Stomach (tissue), 19 donors: ENCODE results near the gene CHTF8. TPM values are rescaled to one million over a fixed set of nuclear protein-coding genes. Genes with fewer than 3 reads are reported as not detected.

ENCODE experiments used
- DNase-seq, 2 donors: peaks; one replicate each; pipeline versions ENCODE4 v3.0.0 to v3.0.0-alpha.2; 2013 to 2019
- H3K27ac ChIP-seq, 5 donors: fragments of 200-600 bp in 4 of 5; sonication (generic) in 4 of 5; one replicate each; pipeline ENCODE4 v1.5.1; 2013 to 2019; ENCODE audit warnings: mild to moderate bottlenecking in 1 of 5, moderate library complexity in 1 of 5
- H3K27me3 ChIP-seq, 3 donors: fragments of 200-600 bp; sonication (generic); one replicate each; pipeline ENCODE4 v1.5.1; 2017 to 2019; ENCODE audit warnings: mixed run types in 1 of 3
- H3K36me3 ChIP-seq, 4 donors: fragments of 200-600 bp; sonication (generic); 1 replicate in 3 of 4; 2 replicates in 1 of 4; pipeline ENCODE4 v1.5.1; 2016 to 2019
- H3K4me1 ChIP-seq, 4 donors: fragments of 200-600 bp; sonication (generic); one replicate each; pipeline ENCODE4 v1.5.1; 2016 to 2019
- H3K4me3 ChIP-seq, 4 donors: fragments of 200-600 bp; sonication (generic) in 3 of 4; one replicate each; pipeline ENCODE4 v1.5.1; 2016 to 2019; ENCODE audit warnings: mild to moderate bottlenecking in 1 of 4
- H3K9me3 ChIP-seq, 4 donors: fragments of 200-600 bp; sonication (generic); one replicate each; pipeline ENCODE4 v1.5.1; 2016 to 2019
- CTCF ChIP-seq, 7 experiments: fragments of 450-650 bp in 4 of 7; fragments of 200-600 bp in 3 of 7; sonication (generic) in 3 of 7; IDR thresholded peaks; one replicate each; pipeline ENCODE4 v1.5.1; 2016 to 2019; ENCODE audit warnings: antibody characterized with exemption in 7 of 7, control low read depth in 2 of 7, mild to moderate bottlenecking in 1 of 7
- EP300 ChIP-seq: sonication (generic); formaldehyde crosslinking; IDR thresholded peaks from one replicate; pipeline ENCODE4 v1.6.1; 2017; ENCODE audit warnings: antibody characterized with exemption
- POLR2A ChIP-seq, 4 donors: fragments of 450-650 bp; IDR thresholded peaks; one replicate each; pipeline ENCODE4 v1.6.1; 2016; ENCODE audit warnings: antibody characterized with exemption in 4 of 4, control low read depth in 2 of 4, mild to moderate bottlenecking in 1 of 4, moderate library complexity in 1 of 4
- POLR2AphosphoS5 ChIP-seq, 3 donors: sonication (generic); formaldehyde crosslinking; IDR thresholded peaks; one replicate each; pipeline ENCODE4 v1.6.1; 2016; ENCODE audit warnings: antibody characterized with exemption in 3 of 3
- WGBS, 5 donors: extraction: QIAGEN DNeasy Blood & Tissue Kit in 3 of 5; methylation state at CpG; one replicate each; pipeline versions ENCODE4 v1.1.5 to v1.1.7; 2013 to 2018; 5-methylcytosine and 5-hydroxymethylcytosine counted together
- intact Hi-C: fragments of 100-400 bp; cut with DNase I; formaldehyde crosslinking; loops from one replicate; pipeline ENCODE4 v1.15.1; 2023; ENCODE audit warnings: low total_unique reads
- long read RNA-seq, 10 donors: transcript quantifications; one replicate each; lab custom pipeline, GENCODE V29; 2026
- polyA plus RNA-seq, 3 donors: library from polyadenylated mRNA; stranded (reverse); fragments of 200-250 nt; gene quantifications; one replicate each; pipeline ENCODE4 v1.2.3, GENCODE V29; 2013
- total RNA-seq, 5 donors: library from RNA; depleted of rRNA; stranded (reverse); fragments of >200 nt; gene quantifications; one replicate each; pipeline versions ENCODE4 v1.1.0 to v1.2.3, GENCODE V29; 2014 to 2016
- donor health status: healthy with polysubstance abuse.
- donor health status: Bipolar disorder and iron deficiency.
- donor health status: healthy.

Gene CHTF8
- 10 to 100 TPM; 12.3 to 52.7 (median 33.0) TPM for total RNA-seq
- 10 to 100 TPM; 60.1 to 83.2 (median 64.8) TPM for polyA plus RNA-seq
- long read RNA-seq, donor 1, transcript CHTF8-201 (1 exons, 2,561 nt), result major isoform, 28 of 39 reads
- long read RNA-seq, donor 1, transcript CHTF8-203 (4 exons, 2,903 nt), result minor isoform, 5 of 39 reads
- long read RNA-seq, donor 1, partial matches to known transcripts, result 0 of 39 reads
- long read RNA-seq, donor 1, other reads (novel, unspliced or antisense), result 0 of 39 reads
- long read RNA-seq, donor 2, transcript CHTF8-203 (4 exons, 2,903 nt), result minor isoform, 9 of 57 reads
- long read RNA-seq, donor 2, transcript CHTF8-201 (1 exons, 2,561 nt), result major isoform, 30 of 57 reads
- long read RNA-seq, donor 2, transcript CHTF8-205 (3 exons, 856 nt), result minor isoform, 5 of 57 reads
- long read RNA-seq, donor 2, partial matches to known transcripts, result 8 of 57 reads
- long read RNA-seq, donor 2, other reads (novel, unspliced or antisense), result 0 of 57 reads
- long read RNA-seq, donor 3, transcript CHTF8-205 (3 exons, 856 nt), result minor isoform, 6 of 31 reads
- long read RNA-seq, donor 3, transcript CHTF8-201 (1 exons, 2,561 nt), result major isoform, 13 of 31 reads
- long read RNA-seq, donor 3, transcript CHTF8-203 (4 exons, 2,903 nt), result minor isoform, 9 of 31 reads
- long read RNA-seq, donor 3, partial matches to known transcripts, result 0 of 31 reads
- long read RNA-seq, donor 3, other reads (novel, unspliced or antisense), result 0 of 31 reads
- long read RNA-seq, donor 4, partial matches to known transcripts, result 0 of 5 reads
- long read RNA-seq, donor 4, other reads (novel, unspliced or antisense), result 0 of 5 reads
- long read RNA-seq, donor 5, transcript CHTF8-203 (4 exons, 2,903 nt), result minor isoform, 10 of 66 reads
- long read RNA-seq, donor 5, transcript CHTF8-205 (3 exons, 856 nt), result minor isoform, 7 of 66 reads
- long read RNA-seq, donor 5, transcript CHTF8-201 (1 exons, 2,561 nt), result major isoform, 47 of 66 reads
- long read RNA-seq, donor 5, partial matches to known transcripts, result 0 of 66 reads
- long read RNA-seq, donor 5, other reads (novel, unspliced or antisense), result 0 of 66 reads
- long read RNA-seq, donor 6, transcript CHTF8-201 (1 exons, 2,561 nt), result major isoform, 62 of 117 reads
- long read RNA-seq, donor 6, transcript CHTF8-203 (4 exons, 2,903 nt), result minor isoform, 26 of 117 reads
- long read RNA-seq, donor 6, transcript CHTF8-202 (4 exons, 1,073 nt), result minor isoform, 5 of 117 reads
- long read RNA-seq, donor 6, transcript CHTF8-205 (3 exons, 856 nt), result minor isoform, 11 of 117 reads
- long read RNA-seq, donor 6, partial matches to known transcripts, result 7 of 117 reads
- long read RNA-seq, donor 6, other reads (novel, unspliced or antisense), result 0 of 117 reads
- long read RNA-seq, donor 7, transcript CHTF8-203 (4 exons, 2,903 nt), result minor isoform, 15 of 84 reads
- long read RNA-seq, donor 7, transcript CHTF8-205 (3 exons, 856 nt), result minor isoform, 11 of 84 reads
- long read RNA-seq, donor 7, transcript CHTF8-201 (1 exons, 2,561 nt), result major isoform, 53 of 84 reads
- long read RNA-seq, donor 7, partial matches to known transcripts, result 0 of 84 reads
- long read RNA-seq, donor 7, other reads (novel, unspliced or antisense), result 0 of 84 reads
- long read RNA-seq, donor 8, transcript CHTF8-201 (1 exons, 2,561 nt), result major isoform, 37 of 60 reads
- long read RNA-seq, donor 8, transcript CHTF8-205 (3 exons, 856 nt), result minor isoform, 10 of 60 reads
- long read RNA-seq, donor 8, transcript CHTF8-203 (4 exons, 2,903 nt), result minor isoform, 10 of 60 reads
- long read RNA-seq, donor 8, partial matches to known transcripts, result 0 of 60 reads
- long read RNA-seq, donor 8, other reads (novel, unspliced or antisense), result 0 of 60 reads
- long read RNA-seq, donor 9, transcript CHTF8-203 (4 exons, 2,903 nt), result minor isoform, 6 of 81 reads
- long read RNA-seq, donor 9, transcript CHTF8-201 (1 exons, 2,561 nt), result major isoform, 38 of 81 reads
- long read RNA-seq, donor 9, transcript CHTF8-205 (3 exons, 856 nt), result minor isoform, 5 of 81 reads
- long read RNA-seq, donor 9, partial matches to known transcripts, result 28 of 81 reads
- long read RNA-seq, donor 9, other reads (novel, unspliced or antisense), result 0 of 81 reads
- long read RNA-seq, donor 10, transcript CHTF8-203 (4 exons, 2,903 nt), result minor isoform, 6 of 18 reads
- long read RNA-seq, donor 10, transcript CHTF8-201 (1 exons, 2,561 nt), result major isoform, 11 of 18 reads
- long read RNA-seq, donor 10, partial matches to known transcripts, result 0 of 18 reads
- long read RNA-seq, donor 10, other reads (novel, unspliced or antisense), result 0 of 18 reads

GRCh38 chr16:69132424-69133252 is at the start of gene CHTF8, which contains the start of gene UTP4:
Gene CHTF8 (minus strand): TSS chr16:69132588. CDS start chr16:69121458, 11,130 bp downstream.
Gene UTP4 (plus strand): TSS chr16:69132649. CDS start chr16:69133460, 811 bp downstream.
- intact Hi-C loops, result no loop called here
- DNase-seq, result peak; percentile 87 to 96
- H3K9me3 ChIP-seq, result no peaks in the 10 kb centered on the region
- H3K27ac ChIP-seq, result peak within 1 kb of the TSS; percentile 91 to 100 (median 97)
- H3K4me1 ChIP-seq, result peaks cover 16 to 59% (median 34%) of the 10 kb centered on the region in 4 donors
- H3K36me3 ChIP-seq, result peaks cover 0 to 25% (median 18%) of the 10 kb centered on the region in 4 donors
- 0% methylated on average over 18 to 78 of the region's 78 CpGs for WGBS, 5 donors
- TF ChIP-seq EP300 (no peak), POLR2AphosphoS5 (IDR thresholded peaks at IDR 0.05) (peak; percentile 94 to 99 (median 98))
- H3K27me3 ChIP-seq, result no peaks in the 10 kb centered on the region
- H3K4me3 ChIP-seq, result peak within 1 kb of the TSS; percentile 94 to 99 (median 96)

- no peaks in the 10 kb centered on the region for H3K36me3 ChIP-seq
- H3K4me3 ChIP-seq, result no peak overlapping the region
- peak overlapping the region; percentile 61 to 77 (median 73) for H3K27ac ChIP-seq
- H3K27me3 ChIP-seq, result no peaks in the 10 kb centered on the region
- TF ChIP-seq POLR2AphosphoS5 (IDR thresholded peaks at IDR 0.05) (no peak), EP300 (no peak), CTCF (IDR thresholded peaks at IDR 0.05) (no peak), POLR2A (IDR thresholded peaks at IDR 0.05) (no peak)
- no peak for DNase-seq
- H3K4me1 ChIP-seq, result peaks cover 17 to 66% (median 34%) of the 10 kb centered on the region in 4 donors
- intact Hi-C loops, result no loop called here
- no peaks in the 10 kb centered on the region for H3K9me3 ChIP-seq
Measured at GRCh38 chr16:69180011-69180338, 47.6 kb upstream of the CHTF8 start.

GRCh38 chr16:69179328-69180010 is 47.1 kb upstream of the CHTF8 start:
- 9 to 22% (median 17%) methylated on average over 6 of the region's 6 CpGs for WGBS, 5 donors
- DNase-seq, result peak; percentile 87 to 88
- TF ChIP-seq EP300 (no peak), POLR2AphosphoS5 (IDR thresholded peaks at IDR 0.05) (peak in 2 of 3 donors; percentile 68 to 91), CTCF (IDR thresholded peaks at IDR 0.05) (no peak), POLR2A (IDR thresholded peaks at IDR 0.05) (no peak)
- peaks cover 19 to 61% (median 37%) of the 10 kb centered on the region in 4 donors for H3K4me1 ChIP-seq
- H3K9me3 ChIP-seq, result no peaks in the 10 kb centered on the region
- H3K27ac ChIP-seq, result peak overlapping the region; percentile 45 to 77 (median 73)
- no peaks in the 10 kb centered on the region for H3K36me3 ChIP-seq
- H3K4me3 ChIP-seq, result no peak overlapping the region
- intact Hi-C loops, result no loop called here
- no peaks in the 10 kb centered on the region for H3K27me3 ChIP-seq
